H9 (cell line): ENCODE data around the gene ETF1. TPM values are rescaled to one million over a fixed set of nuclear protein-coding genes. Genes with fewer than 3 reads are reported as not detected.
A peak's percentile ranks its signal among the peaks of the same experiment; 100 is the strongest.

ENCODE experiments used
- DNase-seq: peaks from one replicate; pipeline ENCODE4 v3.0.0-alpha.2; 2017
- H2AFZ ChIP-seq: one replicate; pipeline ENCODE4 v1.6.1; 2013; ENCODE audit warnings: mild to moderate bottlenecking, low read length, control low read depth, moderate library complexity
- H2AK5ac ChIP-seq: 2 replicates; pipeline ENCODE4 v1.6.1; 2013; ENCODE audit warnings: low read length, control low read depth, mixed read lengths; ENCODE audit not compliant: insufficient read length
- H2BK120ac ChIP-seq: one replicate; pipeline ENCODE4 v1.6.1; 2013; ENCODE audit warnings: low read depth, mild to moderate bottlenecking, low read length, control low read depth, inconsistent platforms; ENCODE audit not compliant: poor library complexity, severe bottlenecking
- H2BK12ac ChIP-seq: 2 replicates; pipeline ENCODE4 v1.6.1; 2013; ENCODE audit warnings: low read length, control low read depth, mixed read lengths, low read depth; ENCODE audit not compliant: insufficient read length
- H2BK15ac ChIP-seq: 2 replicates; pipeline ENCODE4 v1.6.1; 2013; ENCODE audit warnings: low read depth, low read length, control low read depth
- H2BK20ac ChIP-seq: one replicate; pipeline ENCODE4 v1.6.1; 2013; ENCODE audit warnings: low read depth, mild to moderate bottlenecking, low read length, control low read depth, inconsistent platforms; ENCODE audit not compliant: poor library complexity, severe bottlenecking
- H2BK5ac ChIP-seq: 2 replicates; pipeline ENCODE4 v1.6.1; 2013; ENCODE audit warnings: low read length, control low read depth, mixed read lengths; ENCODE audit not compliant: insufficient read length
- H3K14ac ChIP-seq: 2 replicates; pipeline ENCODE4 v1.6.1; 2013; ENCODE audit warnings: low read length, control low read depth; ENCODE audit not compliant: insufficient read depth
- H3K18ac ChIP-seq: 2 replicates; pipeline ENCODE4 v1.6.1; 2013; ENCODE audit warnings: low read depth, mild to moderate bottlenecking, mixed read lengths, low read length, control low read depth; ENCODE audit not compliant: insufficient read length
- H3K23ac ChIP-seq: 2 replicates; pipeline ENCODE4 v1.6.1; 2013; ENCODE audit warnings: low read length, control low read depth, mixed read lengths, low read depth; ENCODE audit not compliant: insufficient read length
- H3K23me2 ChIP-seq: 2 replicates; pipeline ENCODE4 v1.6.1; 2013; ENCODE audit warnings: low read depth, mild to moderate bottlenecking, mixed read lengths, low read length, control low read depth; ENCODE audit not compliant: insufficient read length, poor library complexity, severe bottlenecking
- H3K27ac ChIP-seq: 2 replicates; pipeline ENCODE4 v1.5.1; 2013; ENCODE audit warnings: low read length, control low read depth, mixed read lengths, low read depth; ENCODE audit not compliant: insufficient read length
- H3K27me3 ChIP-seq: 2 replicates; pipeline ENCODE4 v1.6.1; 2013; ENCODE audit warnings: low read length, control low read depth, inconsistent platforms; ENCODE audit not compliant: insufficient read depth
- H3K4ac ChIP-seq: 2 replicates; pipeline ENCODE4 v1.6.1; 2013; ENCODE audit warnings: low read depth, mild to moderate bottlenecking, control low read depth, inconsistent platforms, low read length, moderate library complexity
- H3K4me1 ChIP-seq: 2 replicates; pipeline ENCODE4 v1.6.1; 2013; ENCODE audit warnings: low read length, control low read depth, inconsistent platforms; ENCODE audit not compliant: insufficient read depth
- H3K4me2 ChIP-seq: 2 replicates; pipeline ENCODE4 v1.6.1; 2013; ENCODE audit warnings: low read length, control low read depth, mixed read lengths; ENCODE audit not compliant: insufficient read length, insufficient read depth
- H3K56ac ChIP-seq: 2 replicates; pipeline ENCODE4 v1.6.1; 2013; ENCODE audit warnings: low read depth, mild to moderate bottlenecking, mixed read lengths, low read length, control low read depth; ENCODE audit not compliant: insufficient read length
- H3K79me1 ChIP-seq: 2 replicates; pipeline ENCODE4 v1.6.1; 2013; ENCODE audit warnings: low read depth, mild to moderate bottlenecking, moderate library complexity, low read length, control low read depth, inconsistent platforms; ENCODE audit not compliant: insufficient read depth, poor library complexity, severe bottlenecking
- H3K79me2 ChIP-seq: 2 replicates; pipeline ENCODE4 v1.6.1; 2013; ENCODE audit warnings: low read length, control low read depth, inconsistent platforms; ENCODE audit not compliant: insufficient read depth
- H3K9ac ChIP-seq: 2 replicates; pipeline ENCODE4 v1.6.1; 2013; ENCODE audit warnings: low read length, control low read depth, mixed read lengths; ENCODE audit not compliant: insufficient read length; ENCODE audit errors: extremely low read depth
- H3K9me3 ChIP-seq: one replicate; pipeline ENCODE4 v1.6.1; 2013; ENCODE audit warnings: low read depth, low read length, inconsistent platforms; ENCODE audit not compliant: control insufficient read depth
- H3T11ph ChIP-seq: one replicate; pipeline ENCODE4 v1.6.1; 2013; ENCODE audit warnings: mild to moderate bottlenecking, low read length, control low read depth, inconsistent platforms
- H4K20me1 ChIP-seq: one replicate; pipeline ENCODE4 v1.6.1; 2013; ENCODE audit not compliant: control insufficient read depth, insufficient read length, insufficient read depth
- H4K5ac ChIP-seq: 2 replicates; pipeline ENCODE4 v1.6.1; 2013; ENCODE audit warnings: low read depth, mild to moderate bottlenecking, mixed read lengths, low read length, control low read depth; ENCODE audit not compliant: insufficient read length
- H4K8ac ChIP-seq: replicated peaks from 2 replicates; pipeline ENCODE4 v1.6.1; 2013; ENCODE audit warnings: low read length, control low read depth, mixed read lengths, low read depth; ENCODE audit not compliant: insufficient read length
- H4K91ac ChIP-seq: 2 replicates; pipeline ENCODE4 v1.6.1; 2013; ENCODE audit warnings: low read depth, mild to moderate bottlenecking, moderate library complexity, mixed read lengths, low read length, control low read depth; ENCODE audit not compliant: insufficient read length
- H3K27ac Mint-ChIP-seq, 3 experiments: 2 replicates in 2 of 3; 3 replicates in 1 of 3; pipeline ENCODE4 v1.8.0; 2020 to 2021; ENCODE audit warnings: mixed read lengths in 3 of 3, mild to moderate bottlenecking in 1 of 3, moderate library complexity in 1 of 3
- H3K27me3 Mint-ChIP-seq: 2 replicates; pipeline ENCODE4 v1.8.0; 2021; ENCODE audit warnings: low read depth, mild to moderate bottlenecking, moderate library complexity, mixed read lengths
- H3K36me3 Mint-ChIP-seq, 3 experiments: 2 replicates in 2 of 3; 3 replicates in 1 of 3; pipeline ENCODE4 v1.8.0; 2020 to 2021; ENCODE audit warnings: low read depth in 3 of 3, mixed read lengths in 3 of 3; ENCODE audit not compliant: insufficient read depth in 1 of 3
- H3K4me1 Mint-ChIP-seq, 2 experiments: 2 replicates each; pipeline ENCODE4 v1.8.0; 2020; ENCODE audit warnings: mixed read lengths in 2 of 2
- H3K4me3 Mint-ChIP-seq, 2 experiments: 2 replicates in 1 of 2; 3 replicates in 1 of 2; pipeline ENCODE4 v1.8.0; 2020 to 2021; ENCODE audit warnings: mild to moderate bottlenecking in 2 of 2, mixed read lengths in 2 of 2, moderate library complexity in 1 of 2
- H3K9me3 Mint-ChIP-seq, 2 experiments: 2 replicates in 1 of 2; 3 replicates in 1 of 2; pipeline ENCODE4 v1.8.0; 2020; ENCODE audit warnings: mild to moderate bottlenecking in 2 of 2, mixed read lengths in 2 of 2, moderate library complexity in 1 of 2
- CTCF ChIP-seq: fragments of 200-600 bp; sonication (generic); conservative IDR thresholded peaks from 3 replicates; pipeline ENCODE4 v1.8.0; 2021; ENCODE audit warnings: antibody characterized with exemption, mild to moderate bottlenecking
- WGBS: extraction: QIAGEN DNeasy Blood & Tissue Kit; methylation state at CpG from one replicate; pipeline ENCODE4 v1.1.7; 2013; ENCODE audit warnings: missing lambda C conversion rate, low lambda C conversion rate, mixed read lengths; ENCODE audit not compliant: insufficient read length; ENCODE audit errors: extremely low coverage; 5-methylcytosine and 5-hydroxymethylcytosine counted together
- total RNA-seq: library from RNA; stranded (reverse); gene quantifications from 2 replicates; pipeline ENCODE4 v1.2.1, GENCODE V29; 2021

ETF1 gene
- total RNA-seq, 1 experiment from 2014 or later = 175 TPM

DNA sequence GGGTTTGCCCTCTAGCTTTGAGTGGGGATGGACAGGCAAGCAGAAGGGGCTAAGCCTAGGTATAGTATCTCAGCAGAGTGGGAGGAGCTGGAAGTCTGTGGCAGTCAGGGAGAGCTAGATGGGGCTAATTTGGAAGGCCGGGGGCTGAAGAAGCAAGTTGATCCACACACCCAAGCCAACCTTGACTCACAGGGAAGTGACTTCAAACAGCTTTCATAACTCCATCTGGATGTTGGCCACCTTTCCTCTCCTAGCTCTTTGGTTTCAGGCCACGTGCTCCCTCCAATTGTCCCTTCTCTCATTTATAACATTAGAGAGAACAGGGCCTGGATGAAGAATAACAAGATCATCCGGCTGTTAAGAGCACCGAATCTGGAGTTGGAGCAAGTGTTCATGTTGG is 40.9 kb downstream of the ETF1 start:
- Histone ChIP-seq H3T11ph (no peak overlapping the region), H3K23me2 (no peaks in the 10 kb centered on the region), H3K23ac (no peak overlapping the region), H2BK12ac (no peak overlapping the region), H3K27ac (no peak overlapping the region), H3K9me3 (no peaks in the 10 kb centered on the region), H4K8ac (no peak overlapping the region), H4K20me1 (no peaks in the 10 kb centered on the region), H2BK120ac (no peak overlapping the region), H3K18ac (no peak overlapping the region), H3K79me2 (no peaks in the 10 kb centered on the region), H3K4ac (no peak overlapping the region), H3K27me3 (no peaks in the 10 kb centered on the region), H2BK15ac (no peak overlapping the region), H2BK20ac (no peak overlapping the region), H2AK5ac (no peak overlapping the region), H3K79me1 (no peaks in the 10 kb centered on the region), H3K9ac (no peak overlapping the region), H4K5ac (no peak overlapping the region), H4K91ac (no peak overlapping the region), H2BK5ac (no peak overlapping the region), H2AFZ (no peak overlapping the region), H3K14ac (no peak overlapping the region), H3K4me1 (no peaks in the 10 kb centered on the region), H3K4me2 (no peak overlapping the region), H3K56ac (no peak overlapping the region)
- H3K27ac Mint-ChIP-seq = peak overlapping the region in 1 of 3 experiments; percentile 62; a peak in 3 of 7 replicates
- no peaks in the 10 kb centered on the region for H3K9me3 Mint-ChIP-seq
- DNase-seq = no peak
- H3K4me3 Mint-ChIP-seq = no peak overlapping the region; a peak in 1 of 5 replicates
- H3K36me3 Mint-ChIP-seq = peaks cover under 1 to 6% (median under 1%) of the 10 kb centered on the region in 3 experiments; a peak in 5 of 7 replicates
- no peak for TF ChIP-seq CTCF
- H3K4me1 Mint-ChIP-seq = peaks cover 14 to 19% of the 10 kb centered on the region in 2 experiments
- WGBS = no CpG with 5 or more reads among the region's 4 CpGs
- H3K27me3 Mint-ChIP-seq = no peaks in the 10 kb centered on the region
